CD4-positive, alpha-beta T cell treated with Interleukin-4 for 1 hour (primary cell): ENCODE results near the gene TMEM184B.
A peak's percentile ranks its signal among the peaks of the same experiment; 100 is the strongest.

Experiments used
- DNase-seq, 2 donors: peaks; one replicate each; pipeline ENCODE4 v3.0.0-alpha.2; 2020 to 2022

The TMEM184B gene

GRCh38 chr22:38221908-38222796 is 50.7 kb downstream of the TMEM184B start:
- DNase-seq = no peak

- no peak for DNase-seq
These were observed 51.4 kb downstream of the TMEM184B start for GRCh38 chr22:38221407-38221806.

- DNase-seq = no peak
These were observed 52.0 kb downstream of the TMEM184B start for GRCh38 chr22:38220653-38221386.

GRCh38 chr22:38220163-38220562 is 52.6 kb downstream of the TMEM184B start:
- no peak for DNase-seq

- DNase-seq = no peak
These were observed 53.2 kb downstream of the TMEM184B start for GRCh38 chr22:38219632-38220031.

- peak; percentile 44 to 65 for DNase-seq
These were observed 53.9 kb downstream of the TMEM184B start for GRCh38 chr22:38218661-38219622.

GRCh38 chr22:38215156-38216038 is 57.4 kb downstream of the TMEM184B start:
- no peak for DNase-seq

GRCh38 chr22:38214302-38215056 is 58.3 kb downstream of the TMEM184B start:
- peak; percentile 79 to 89 for DNase-seq

GRCh38 chr22:38213990-38214301 is 58.9 kb downstream of the TMEM184B start:
- DNase-seq = no peak

- peak in 1 of 2 donors; percentile 40 for DNase-seq
These were observed 59.4 kb downstream of the TMEM184B start for GRCh38 chr22:38213319-38213989.

- no peak for DNase-seq
These were observed 60.4 kb downstream of the TMEM184B start for GRCh38 chr22:38212442-38212841.

GRCh38 chr22:38211556-38211955 is 61.3 kb downstream of the TMEM184B start:
- no peak for DNase-seq

- no peak for DNase-seq
These were observed 64.2 kb downstream of the TMEM184B start for GRCh38 chr22:38208551-38208968.

- no peak for DNase-seq
These were observed 64.8 kb downstream of the TMEM184B start for GRCh38 chr22:38207898-38208432.

- DNase-seq = no peak
These were observed 67.3 kb downstream of the TMEM184B start for GRCh38 chr22:38205261-38206128.

- peak; percentile 35 to 52 for DNase-seq
These were observed 68.0 kb downstream of the TMEM184B start for GRCh38 chr22:38204784-38205183.

- DNase-seq = no peak
These were observed 68.8 kb downstream of the TMEM184B start for GRCh38 chr22:38203855-38204514.

GRCh38 chr22:38203090-38203810 is 69.6 kb downstream of the TMEM184B start:
- peak in 1 of 2 donors; percentile 53 for DNase-seq
